GOT3 (cell line): ENCODE measurements around the gene C4B.
A peak's percentile ranks its signal among the peaks of the same experiment; 100 is the strongest.
"Not testable (repeated sequence)": the region's sequence is repeated elsewhere in the genome, so short reads cannot be mapped to it uniquely, and the experiment has no call there.

Experiments used
- DNase-seq: peaks from one replicate; lab custom pipeline; 2025; ENCODE audit warnings: mixed read lengths; lab: John Stamatoyannopoulos, UW

C4B gene

DNA sequence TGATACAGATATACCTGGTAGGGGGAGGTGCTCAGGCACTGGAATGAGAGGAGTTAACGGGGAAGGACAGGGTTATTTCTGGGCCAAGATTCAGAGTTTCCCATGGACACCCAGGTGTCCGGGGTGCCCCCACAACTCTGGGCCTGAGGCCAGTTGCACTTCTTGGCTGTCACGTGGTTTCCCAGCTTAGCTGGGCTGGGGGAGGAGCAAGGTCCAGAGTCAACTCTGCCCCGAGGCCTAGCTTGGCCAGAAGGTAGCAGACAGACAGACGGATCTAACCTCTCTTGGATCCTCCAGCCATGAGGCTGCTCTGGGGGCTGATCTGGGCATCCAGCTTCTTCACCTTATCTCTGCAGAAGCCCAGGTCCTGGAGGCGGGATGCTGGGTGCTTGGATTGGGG is at the start of gene C4B:
Gene C4B (plus strand): TSS at position 249 of the 400 bp plus-strand sequence. CDS start 51 bp downstream, at position 300.
- not testable (repeated sequence) for DNase-seq

DNA sequence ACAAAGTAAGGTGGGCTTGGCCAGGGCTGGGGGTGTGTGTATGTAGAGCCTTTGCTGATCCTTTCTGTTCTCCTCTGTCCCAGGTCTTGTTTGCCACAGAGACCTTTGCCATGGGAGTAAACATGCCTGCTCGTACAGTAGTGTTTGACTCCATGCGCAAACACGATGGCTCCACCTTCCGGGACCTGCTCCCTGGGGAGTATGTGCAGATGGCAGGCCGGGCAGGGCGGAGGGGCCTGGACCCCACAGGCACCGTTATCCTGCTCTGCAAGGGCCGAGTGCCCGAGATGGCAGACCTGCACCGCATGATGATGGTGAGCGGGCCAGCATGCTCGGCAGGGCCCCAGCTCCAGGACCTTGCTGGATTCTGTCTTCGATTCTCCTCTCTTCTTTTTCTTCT is 48.9 kb upstream of the C4B start:
- no peak for DNase-seq

GRCh38 chr6:31966506-31966905 is 48.1 kb upstream of the C4B start:
- no peak for DNase-seq

GRCh38 chr6:31966997-31967925 is 47.3 kb upstream of the C4B start:
- no peak for DNase-seq

- DNase-seq, result no peak
Observed at GRCh38 chr6:31967926-31968320, 46.7 kb upstream of the C4B start.

GRCh38 chr6:31968326-31968725 is 46.3 kb upstream of the C4B start:
- no peak for DNase-seq

DNA sequence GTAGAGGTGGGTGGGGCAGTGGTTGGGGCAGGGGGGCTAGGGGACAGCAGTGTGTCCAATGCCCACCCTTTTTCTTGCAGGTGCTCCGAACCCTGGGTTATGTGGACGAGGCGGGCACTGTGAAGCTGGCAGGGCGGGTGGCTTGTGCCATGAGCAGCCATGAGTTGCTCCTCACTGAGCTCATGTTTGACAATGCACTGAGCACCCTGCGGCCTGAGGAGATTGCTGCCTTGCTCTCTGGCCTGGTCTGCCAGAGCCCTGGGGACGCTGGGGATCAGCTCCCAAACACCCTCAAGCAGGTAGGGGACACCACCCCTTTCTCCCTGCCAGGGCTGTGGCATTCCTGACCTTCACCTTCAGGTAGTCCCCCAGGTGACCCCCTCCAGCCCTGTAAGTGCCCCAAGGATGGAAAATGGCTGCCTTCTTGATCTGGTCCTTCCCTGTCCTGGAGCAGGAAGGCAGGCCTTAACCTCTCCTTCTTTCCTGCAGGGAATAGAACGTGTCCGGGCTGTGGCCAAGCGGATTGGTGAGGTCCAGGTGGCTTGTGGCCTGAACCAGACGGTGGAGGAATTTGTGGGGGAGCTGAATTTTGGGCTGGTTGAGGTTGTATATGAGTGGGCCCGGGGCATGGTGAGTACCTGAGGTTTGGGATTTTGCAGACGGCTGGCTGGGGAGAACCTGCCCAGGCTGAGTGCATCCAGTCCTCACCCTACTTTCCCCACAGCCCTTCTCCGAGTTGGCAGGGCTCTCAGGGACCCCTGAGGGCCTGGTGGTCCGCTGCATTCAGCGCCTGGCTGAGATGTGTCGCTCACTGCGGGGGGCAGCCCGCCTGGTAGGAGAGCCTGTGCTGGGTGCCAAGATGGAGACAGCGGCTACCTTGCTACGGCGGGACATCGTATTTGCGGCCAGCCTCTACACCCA is 45.5 kb upstream of the C4B start:
- no peak for DNase-seq

- DNase-seq, result no peak
Observed at GRCh38 chr6:31969712-31970603, 44.6 kb upstream of the C4B start.

DNA sequence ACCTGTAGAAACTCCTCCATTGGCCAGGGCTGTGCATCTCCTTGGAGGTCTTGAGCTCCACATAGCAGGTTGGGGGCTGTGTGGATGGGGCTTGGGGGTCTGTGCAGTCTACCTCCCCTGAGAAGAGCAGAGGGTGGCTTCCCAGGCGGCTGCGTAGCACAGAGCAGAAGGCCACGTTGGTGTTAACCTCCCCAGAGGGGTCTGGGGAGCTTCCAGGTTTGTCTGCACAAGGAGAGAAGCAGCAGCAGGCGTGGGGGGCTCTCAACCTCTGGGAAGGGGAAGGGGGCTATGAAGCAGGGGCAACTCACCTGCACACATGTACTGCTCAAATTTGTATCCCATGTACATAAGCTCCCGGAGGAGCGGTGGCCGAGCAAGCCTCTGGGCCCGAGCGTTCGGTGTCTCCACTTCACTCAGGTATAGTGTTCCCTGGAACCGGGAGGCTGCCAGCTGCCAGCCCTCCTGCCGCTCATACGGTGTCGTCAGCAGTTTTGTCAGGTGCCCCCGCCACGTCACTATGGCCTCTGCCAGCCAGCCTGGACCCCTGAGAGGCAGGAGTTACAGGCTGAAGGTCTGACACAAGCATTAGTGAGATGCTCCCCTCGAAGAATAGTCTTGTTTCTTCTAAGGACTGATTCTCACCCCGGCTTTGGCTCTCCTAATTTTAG is 43.9 kb upstream of the C4B start:
- no peak for DNase-seq

DNA sequence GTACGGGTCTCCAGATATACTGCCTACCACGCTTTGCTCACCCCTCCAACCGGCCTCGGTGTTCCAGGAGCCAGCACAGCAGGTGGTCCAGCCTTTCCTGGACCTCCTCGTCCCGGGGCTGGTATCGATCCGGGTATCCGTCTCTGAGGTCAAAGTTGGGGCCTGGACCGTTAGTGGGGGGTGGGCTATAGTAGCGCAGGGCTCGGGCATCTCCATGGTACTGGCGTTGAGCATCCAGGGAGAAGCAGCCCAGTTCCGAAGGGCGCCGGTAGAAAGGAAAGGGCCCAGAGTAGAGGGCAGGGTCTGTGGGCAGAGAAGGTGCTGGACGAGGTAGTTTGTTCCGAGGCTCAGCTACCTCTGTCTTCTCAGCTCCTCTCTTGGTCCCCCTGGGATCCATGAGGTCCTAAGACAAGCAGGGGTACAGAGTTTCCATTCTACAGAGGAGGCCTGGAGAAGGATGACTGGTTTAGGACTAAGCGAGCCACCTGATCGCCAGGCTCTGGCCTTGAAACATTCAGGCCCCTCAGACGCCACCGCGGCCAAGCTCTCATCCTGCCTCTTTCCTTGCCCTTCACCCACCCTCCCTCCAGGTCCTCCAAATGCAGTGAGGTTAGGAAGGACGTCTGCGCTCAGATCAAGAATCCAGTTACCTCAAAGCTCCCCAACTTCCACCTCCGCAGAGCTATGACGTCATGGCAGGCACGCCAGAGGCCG is 43.2 kb upstream of the C4B start:
- no peak for DNase-seq

DNA sequence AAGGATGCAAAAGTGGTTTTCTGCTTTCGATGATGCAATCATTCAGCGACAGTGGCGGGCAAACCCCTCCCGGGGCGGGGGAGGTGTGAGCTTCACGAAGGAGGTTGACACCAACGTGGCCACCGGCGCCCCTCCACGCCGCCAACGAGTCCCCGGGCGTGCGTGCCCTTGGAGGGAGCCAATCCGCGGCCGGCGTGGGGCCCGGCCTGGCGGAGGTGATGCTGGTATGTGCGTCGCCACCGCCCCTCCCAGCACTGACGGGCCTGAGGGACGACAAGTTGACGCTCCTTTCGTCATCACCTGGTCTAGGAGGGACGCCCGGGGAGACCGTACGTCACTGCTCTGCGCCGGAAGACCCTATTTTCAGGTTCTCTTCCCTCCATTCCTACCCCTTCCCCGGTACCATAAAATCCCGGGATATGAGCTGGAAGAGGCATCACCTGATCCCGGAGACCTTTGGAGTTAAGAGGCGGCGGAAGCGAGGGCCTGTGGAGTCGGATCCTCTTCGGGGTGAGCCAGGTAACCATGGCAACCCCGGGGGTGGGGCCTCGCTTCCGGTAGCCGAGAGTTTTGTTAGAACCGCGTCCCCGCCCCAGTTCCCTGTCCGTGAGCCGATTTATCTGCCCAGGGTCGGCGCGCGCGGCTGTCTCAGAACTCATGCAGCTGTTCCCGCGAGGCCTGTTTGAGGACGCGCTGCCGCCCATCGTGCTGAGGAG is 42.4 kb upstream of the C4B start, which contains the start of gene DXO:
Gene DXO (minus strand): TSS at position 146 of the 716 bp plus-strand sequence. CDS start 463 bp downstream, outside the sequence.
- DNase-seq, result peak; percentile 98

- DNase-seq, result no peak
Observed at GRCh38 chr6:31972709-31973350, 41.8 kb upstream of the C4B start.

GRCh38 chr6:31976065-31976464 is 38.5 kb upstream of the C4B start:
- DNase-seq, result not testable (repeated sequence)

GRCh38 chr6:31977816-31978431 is 36.7 kb upstream of the C4B start:
- no peak for DNase-seq

DNA sequence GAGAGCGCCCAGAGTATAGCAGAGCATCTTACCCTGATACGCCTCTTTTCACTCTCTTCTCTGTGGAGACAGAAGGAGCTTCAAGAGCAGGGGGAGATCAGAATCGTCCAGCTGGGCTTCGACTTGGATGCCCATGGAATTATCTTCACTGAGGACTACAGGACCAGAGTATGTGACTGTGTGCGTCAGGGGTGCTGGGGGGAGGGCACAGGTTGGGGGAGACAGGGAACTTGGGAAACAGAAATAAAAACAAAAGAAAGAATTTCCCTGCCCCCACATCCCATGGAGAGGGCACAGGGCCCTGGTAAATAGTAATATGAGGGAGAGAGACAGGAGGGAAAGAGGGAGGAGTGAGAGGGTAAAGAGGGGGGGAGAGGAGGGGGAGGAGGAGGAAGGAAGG is 35.8 kb upstream of the C4B start:
- DNase-seq, result no peak

DNA sequence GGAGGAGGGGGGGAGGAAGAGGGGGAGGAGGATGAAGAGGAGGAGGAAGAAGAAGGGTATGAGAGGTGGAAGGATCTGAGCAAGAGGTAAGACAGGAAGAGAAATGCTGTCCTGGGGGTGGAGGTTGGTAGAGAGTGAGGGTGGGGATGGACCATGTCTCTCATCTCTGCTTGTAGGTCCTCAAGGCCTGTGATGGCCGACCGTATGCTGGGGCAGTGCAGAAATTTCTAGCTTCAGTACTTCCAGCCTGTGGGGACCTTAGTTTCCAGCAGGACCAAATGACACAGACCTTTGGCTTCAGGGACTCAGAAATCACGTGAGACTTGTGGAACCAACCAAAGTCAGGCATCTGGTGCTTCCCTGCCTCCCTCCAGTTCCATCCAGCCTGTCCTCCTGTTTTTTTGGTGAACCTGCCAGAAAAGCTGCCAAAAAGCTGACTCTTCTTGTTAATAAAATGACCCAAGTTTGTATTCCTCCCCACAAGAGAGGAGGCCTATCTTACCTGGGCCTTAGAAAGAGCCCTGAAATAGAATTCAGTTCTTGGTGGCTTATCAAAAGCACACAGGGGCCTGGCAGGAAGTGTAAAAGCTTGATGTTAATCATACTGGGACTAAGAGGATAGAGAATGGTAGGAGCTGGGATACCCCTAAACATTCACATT is 35.2 kb upstream of the C4B start:
- DNase-seq, result no peak

- DNase-seq, result not testable (repeated sequence)
Observed at GRCh38 chr6:31980195-31980876, 34.3 kb upstream of the C4B start.
